ENCODE results near the gene TMEM222.
"Not testable (repeated sequence)": the region's sequence is repeated elsewhere in the genome, so short reads cannot be mapped to it uniquely, and the experiment has no call there.

The TMEM222 gene

DNA sequence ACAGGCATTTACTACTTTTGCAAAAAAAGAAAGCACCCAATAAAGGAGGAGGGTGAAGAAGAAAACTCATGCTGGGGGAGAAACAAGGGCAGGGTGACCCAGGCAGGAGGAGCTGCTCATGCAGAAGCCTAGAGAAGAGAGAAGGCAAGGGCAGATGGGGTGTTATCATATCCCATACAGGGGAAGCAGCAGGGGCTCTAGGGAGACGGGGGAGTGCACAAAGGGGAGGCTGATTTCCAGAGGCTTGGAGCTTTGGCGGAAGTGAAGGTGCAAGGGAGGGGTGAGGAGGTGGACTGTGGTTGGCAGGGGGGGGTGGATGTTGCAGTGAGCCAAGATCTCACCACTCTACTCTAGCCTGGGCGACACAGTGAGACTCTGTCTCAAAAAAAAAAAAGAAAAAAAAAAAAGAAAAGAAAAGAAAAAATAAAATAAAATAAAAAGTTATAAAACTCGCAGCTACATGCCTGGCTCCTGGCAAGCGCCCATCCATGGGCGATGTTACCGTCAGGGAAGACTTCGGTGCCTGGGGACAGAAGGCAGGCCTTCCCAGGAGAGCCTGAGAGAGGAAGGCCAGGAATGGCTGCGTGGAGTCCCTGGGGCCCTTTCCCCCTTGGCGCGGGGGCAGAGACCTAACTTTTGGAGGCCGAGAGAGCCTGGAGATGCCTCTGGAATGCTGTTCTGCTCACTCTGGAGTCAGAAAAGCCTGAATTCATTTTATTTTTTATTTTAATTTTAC is 56.0 kb downstream of the TMEM222 start:
- DNase-seq: no peak

DNA sequence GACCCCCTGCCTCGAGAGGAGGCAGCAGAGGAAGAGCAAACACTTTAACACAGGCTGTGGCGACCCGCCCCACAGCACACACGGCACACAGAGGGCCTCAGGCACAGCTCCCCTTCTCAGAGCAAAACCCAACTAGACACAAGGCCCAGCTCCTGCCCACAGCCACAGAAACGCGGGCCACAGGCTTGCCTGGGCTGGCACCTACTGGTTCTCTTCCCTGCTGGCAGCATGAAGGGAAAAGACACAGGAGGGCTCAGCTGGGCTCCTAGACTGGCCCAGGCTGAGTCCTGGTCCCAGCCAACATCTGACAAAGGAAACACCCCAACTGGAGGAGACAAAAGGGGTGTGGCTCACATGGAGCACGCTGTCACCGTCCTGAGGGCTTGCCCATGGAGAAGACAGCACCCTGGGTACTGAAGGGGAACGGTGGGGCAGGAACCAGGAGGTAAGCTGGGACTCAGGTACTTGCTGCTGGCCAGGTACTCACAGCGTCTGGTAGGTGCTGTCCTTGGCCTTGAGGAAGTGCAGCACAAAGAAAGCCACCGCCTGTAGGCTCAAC is 57.7 kb downstream of the TMEM222 start:
- no peak for DNase-seq

DNA sequence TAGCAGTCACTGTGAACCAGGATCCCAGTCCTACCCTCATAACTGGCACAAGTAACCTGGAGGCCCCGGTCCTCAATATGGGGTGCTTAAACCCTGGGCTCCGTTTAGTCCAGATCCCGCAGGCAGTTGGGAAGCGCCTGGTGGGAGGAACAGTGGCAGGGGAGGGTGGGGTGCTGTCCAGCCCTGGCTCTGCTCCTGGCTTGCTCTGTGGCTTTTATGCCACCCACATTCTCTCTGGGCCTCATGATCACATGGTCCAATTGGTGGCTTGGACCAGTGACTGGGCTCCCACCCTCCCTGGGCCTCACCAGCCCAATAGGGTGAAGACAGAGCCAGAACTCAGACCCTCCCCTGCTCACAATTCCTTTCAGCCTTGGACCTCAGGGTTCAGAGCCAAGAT is 58.3 kb downstream of the TMEM222 start:
- DNase-seq: no peak

DNA sequence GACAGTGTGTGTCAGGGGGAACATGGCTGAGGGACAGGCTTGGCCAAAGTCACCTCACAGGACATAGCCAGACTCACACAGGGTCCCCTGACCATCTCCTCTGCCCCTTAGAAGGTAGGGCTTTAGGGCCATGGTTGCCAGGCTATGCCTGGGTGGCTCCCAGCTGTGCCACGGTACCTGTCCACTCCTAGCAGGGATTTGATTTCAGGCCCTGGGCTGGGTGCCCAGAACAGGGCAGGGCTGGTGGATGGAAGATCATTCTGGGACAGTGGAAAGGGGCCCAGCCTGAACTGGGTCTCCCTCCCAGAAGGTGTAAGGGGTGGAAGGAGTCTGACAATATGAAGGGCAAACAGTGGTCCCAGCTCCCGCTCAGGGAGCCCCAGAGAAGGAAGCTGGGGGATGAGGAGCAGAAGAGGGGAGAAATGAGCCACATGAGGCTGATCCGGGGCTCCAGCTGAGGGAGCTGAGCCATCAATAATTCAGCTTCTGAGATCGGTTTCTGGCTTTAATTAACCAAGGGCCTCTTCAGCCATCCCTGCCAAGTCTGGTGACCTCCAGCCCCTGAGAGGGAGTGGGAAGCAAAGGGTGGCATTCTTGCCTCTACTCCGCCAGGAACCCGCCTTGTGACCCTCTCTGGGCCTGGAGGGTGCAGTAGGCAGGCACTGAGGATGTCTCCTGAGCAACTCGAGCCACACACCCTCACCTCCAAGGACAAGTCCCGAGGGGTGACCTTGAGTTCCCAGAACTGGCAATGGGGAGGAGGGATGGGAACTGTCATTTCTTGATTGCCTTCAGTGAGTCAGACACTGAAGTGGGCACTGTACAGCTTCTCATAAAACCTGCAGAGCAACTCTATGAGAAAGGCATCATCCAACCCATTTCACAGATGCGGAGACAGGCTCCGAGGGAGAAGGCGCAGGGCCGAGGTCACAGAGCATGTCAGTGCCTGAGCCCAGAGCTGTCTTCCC is 59.1 kb downstream of the TMEM222 start:
- no peak for DNase-seq

DNA sequence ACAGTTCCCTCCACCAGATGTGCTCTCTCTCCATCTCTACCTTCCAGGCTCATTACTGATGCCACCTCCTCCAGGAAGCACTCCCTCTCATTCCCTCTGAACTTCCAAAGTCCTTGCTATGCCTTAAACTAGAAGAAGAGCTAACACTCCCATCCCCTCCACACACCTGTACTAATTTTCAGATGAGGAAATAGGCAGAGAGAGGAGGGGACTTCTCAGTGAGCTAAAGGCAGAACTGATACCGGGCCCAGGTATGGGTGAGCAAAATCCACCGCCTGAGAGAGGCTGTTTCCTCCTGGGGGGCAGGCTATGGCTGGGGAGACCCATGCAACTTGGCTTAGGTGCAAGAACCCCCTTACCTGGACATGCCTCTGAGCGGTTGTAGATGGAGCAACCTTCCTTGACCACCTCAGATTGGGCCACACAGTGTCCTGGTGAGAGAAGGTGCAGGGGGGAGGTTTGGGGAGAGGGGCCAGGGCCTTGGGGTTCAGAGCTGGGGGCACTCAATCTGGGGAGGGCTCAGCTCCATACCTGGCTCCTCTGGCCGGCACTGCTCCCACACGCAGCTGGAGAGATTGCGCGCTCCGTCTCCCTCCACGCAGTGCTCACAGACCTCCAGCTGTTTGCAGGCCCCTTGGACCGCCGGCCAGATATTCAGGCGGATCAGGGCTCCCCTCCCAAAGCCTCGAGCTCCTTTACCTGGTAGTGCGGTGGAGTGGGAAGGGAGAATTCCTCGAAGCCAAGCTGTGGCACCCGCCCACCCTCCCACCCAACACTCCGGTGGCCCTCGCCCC is 60.2 kb downstream of the TMEM222 start:
- DNase-seq: no peak

DNA sequence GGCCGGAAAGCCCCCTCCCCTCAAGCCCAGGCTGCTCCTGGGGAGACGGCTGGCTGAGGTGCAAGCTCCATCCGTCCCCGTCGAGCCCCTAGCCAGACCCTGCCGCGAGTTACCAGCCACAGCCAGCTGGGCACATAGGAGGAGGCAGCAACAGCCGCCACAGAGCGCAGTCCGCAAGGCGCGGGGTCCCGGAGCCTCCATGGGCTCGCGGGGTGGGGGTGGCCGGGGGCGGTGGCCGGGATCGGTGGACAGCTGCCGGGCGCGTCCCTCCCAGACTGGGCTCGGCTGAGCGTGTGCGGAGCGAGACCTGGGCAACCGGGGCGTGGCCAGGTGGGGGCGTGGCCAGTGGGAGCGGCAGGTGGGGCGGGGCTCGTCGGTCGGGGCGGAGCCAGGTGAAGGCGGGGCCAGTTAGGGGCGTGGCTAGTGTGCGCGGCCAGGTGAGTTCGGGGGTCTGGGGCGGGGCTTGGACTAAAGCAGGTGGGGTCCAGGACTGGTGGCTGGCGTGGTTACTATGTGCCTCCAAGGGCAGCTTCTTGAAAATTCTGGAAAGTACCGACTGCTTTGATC is 61.2 kb downstream of the TMEM222 start, which contains the start of gene CD164L2:
CD164L2 (minus strand) TSS at position 295 of the 567 bp plus-strand sequence; CDS start at position 201, 94 bp downstream.
- no peak for DNase-seq

DNA sequence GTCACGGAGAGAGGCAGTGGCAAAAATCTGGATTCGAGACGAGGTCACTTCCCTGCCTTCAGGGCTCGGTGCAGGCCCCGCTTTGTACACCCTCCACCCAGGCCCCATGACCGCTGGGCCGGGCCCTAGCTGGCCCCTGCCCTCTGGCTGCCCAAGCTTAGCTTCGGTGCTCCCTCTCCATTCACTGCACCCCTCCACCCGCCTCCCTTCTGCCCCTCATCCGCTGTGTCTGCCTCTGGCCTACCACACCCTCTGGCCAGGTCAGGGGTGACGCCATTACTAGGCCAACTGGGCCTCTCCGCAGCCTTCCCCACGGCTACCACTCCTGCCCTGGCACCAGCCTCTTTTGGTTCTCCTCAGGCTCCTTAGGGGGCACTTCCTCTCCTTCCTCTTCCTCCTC is 61.7 kb downstream of the TMEM222 start:
- no peak for DNase-seq

DNA sequence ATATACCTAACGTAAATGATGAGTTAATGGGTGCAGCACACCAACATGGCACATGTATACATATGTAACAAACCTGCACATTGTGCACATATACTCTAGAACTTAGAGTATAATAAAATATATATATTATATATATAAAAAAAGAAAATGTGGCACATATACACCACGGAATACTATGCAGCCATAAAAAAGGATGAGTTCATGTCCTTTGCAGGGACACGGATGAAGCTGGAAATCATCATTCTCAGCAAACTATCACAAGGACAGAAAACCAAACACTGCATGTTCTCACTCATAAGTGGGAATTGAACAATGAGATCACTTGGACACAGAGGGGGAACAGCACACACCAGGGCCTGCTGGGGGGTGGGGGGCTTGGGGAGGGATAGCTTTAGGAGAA is 62.8 kb downstream of the TMEM222 start:
- not testable (repeated sequence) for DNase-seq
